Stomach smooth muscle (tissue), 2 donors: ENCODE measurements around the gene TSPYL1.
"Not testable (repeated sequence)": the region's sequence is repeated elsewhere in the genome, so short reads cannot be mapped to it uniquely, and the experiment has no call there.

ENCODE experiments used
- H3K27ac ChIP-seq: one replicate; pipeline ENCODE4 v1.7.0; 2013; ENCODE audit warnings: mild to moderate bottlenecking, low read length, inconsistent platforms
- H3K27me3 ChIP-seq, 2 donors: one replicate each; pipeline ENCODE4 v1.7.0; 2013; ENCODE audit warnings: low read length in 2 of 2; ENCODE audit not compliant: insufficient read depth in 2 of 2, control insufficient read depth in 1 of 2
- H3K36me3 ChIP-seq, 2 donors: one replicate each; pipeline ENCODE4 v1.7.0; 2013; ENCODE audit warnings: low read length in 2 of 2; ENCODE audit not compliant: control insufficient read depth in 2 of 2, insufficient read depth in 2 of 2
- H3K4me1 ChIP-seq: one replicate; pipeline ENCODE4 v1.7.0; 2013; ENCODE audit warnings: low read length; ENCODE audit not compliant: control insufficient read depth, insufficient read depth
- H3K4me3 ChIP-seq, 2 donors: one replicate each; pipeline ENCODE4 v1.7.0; 2013; ENCODE audit warnings: low read length in 2 of 2
- H3K9ac ChIP-seq, 2 donors: one replicate each; pipeline ENCODE4 v1.7.0; 2013; ENCODE audit warnings: low read length in 2 of 2, mild to moderate bottlenecking in 1 of 2
- H3K9me3 ChIP-seq, 2 donors: one replicate each; pipeline ENCODE4 v1.7.0; 2013; ENCODE audit warnings: low read length in 2 of 2; ENCODE audit not compliant: control insufficient read depth in 2 of 2
- donor health status: healthy.
- donor health status: Pancreatic carcinoma.

TSPYL1 gene

GRCh38 chr6:116279232-116280160 lies at the start of gene TSPYL1:
Gene TSPYL1, minus strand, starts transcription at chr6:116279930. Its CDS starts 100 bp downstream, at chr6:116279830.
- H3K27ac ChIP-seq, result peak within 1 kb of the TSS; percentile 99
- H3K27me3 ChIP-seq, result no peaks in the 10 kb centered on the region
- H3K4me3 ChIP-seq, result peak within 1 kb of the TSS; percentile 72 to 97
- no peaks in the 10 kb centered on the region for H3K9me3 ChIP-seq
- peaks cover 2 to 5% of the 10 kb centered on the region in 2 donors for H3K36me3 ChIP-seq
- H3K9ac ChIP-seq, result peak within 1 kb of the TSS; percentile 99
- H3K4me1 ChIP-seq, result peaks cover 8% of the 10 kb centered on the region

- Histone ChIP-seq H3K27me3 (no peaks in the 10 kb centered on the region), H3K27ac (no peak overlapping the region), H3K9ac (no peak overlapping the region), H3K36me3 (no peaks in the 10 kb centered on the region), H3K4me3 (no peak overlapping the region), H3K9me3 (no peaks in the 10 kb centered on the region), H3K4me1 (no peaks in the 10 kb centered on the region)
Observed at GRCh38 chr6:116329156-116329555, 49.4 kb upstream of the TSPYL1 start.

- H3K27ac ChIP-seq, result no peak overlapping the region
- no peaks in the 10 kb centered on the region for H3K36me3 ChIP-seq
- H3K4me3 ChIP-seq, result no peak overlapping the region
- no peak overlapping the region for H3K9ac ChIP-seq
- H3K4me1 ChIP-seq, result no peaks in the 10 kb centered on the region
- no peaks in the 10 kb centered on the region for H3K9me3 ChIP-seq
- H3K27me3 ChIP-seq, result no peaks in the 10 kb centered on the region
Observed at GRCh38 chr6:116328528-116328903, 48.8 kb upstream of the TSPYL1 start.

- Histone ChIP-seq H3K4me3 (no peak overlapping the region), H3K27me3 (no peaks in the 10 kb centered on the region), H3K4me1 (no peaks in the 10 kb centered on the region), H3K36me3 (no peaks in the 10 kb centered on the region), H3K9ac (no peak overlapping the region), H3K9me3 (no peaks in the 10 kb centered on the region), H3K27ac (no peak overlapping the region)
Observed at GRCh38 chr6:116327803-116328527, 48.2 kb upstream of the TSPYL1 start.

GRCh38 chr6:116326996-116327395 lies 47.3 kb upstream of the TSPYL1 start:
- no peak overlapping the region for H3K9ac ChIP-seq
- no peak overlapping the region for H3K4me3 ChIP-seq
- H3K36me3 ChIP-seq, result no peaks in the 10 kb centered on the region
- no peak overlapping the region for H3K27ac ChIP-seq
- no peaks in the 10 kb centered on the region for H3K27me3 ChIP-seq
- no peaks in the 10 kb centered on the region for H3K4me1 ChIP-seq
- no peaks in the 10 kb centered on the region for H3K9me3 ChIP-seq

GRCh38 chr6:116326181-116326671 lies 46.5 kb upstream of the TSPYL1 start:
- H3K9ac ChIP-seq, result no peak overlapping the region
- no peak overlapping the region for H3K27ac ChIP-seq
- H3K4me3 ChIP-seq, result no peak overlapping the region
- H3K9me3 ChIP-seq, result no peaks in the 10 kb centered on the region
- H3K27me3 ChIP-seq, result no peaks in the 10 kb centered on the region
- H3K36me3 ChIP-seq, result no peaks in the 10 kb centered on the region
- H3K4me1 ChIP-seq, result no peaks in the 10 kb centered on the region

GRCh38 chr6:116325634-116326132 lies 46.0 kb upstream of the TSPYL1 start:
- not testable (repeated sequence) for H3K4me1 ChIP-seq, H3K4me3 ChIP-seq, H3K9ac ChIP-seq, H3K9me3 ChIP-seq, H3K36me3 ChIP-seq, H3K27me3 ChIP-seq, H3K27ac ChIP-seq

GRCh38 chr6:116323863-116324262 lies 44.1 kb upstream of the TSPYL1 start:
- Histone ChIP-seq H3K36me3 (no peaks in the 10 kb centered on the region), H3K9ac (no peak overlapping the region), H3K27ac (no peak overlapping the region), H3K27me3 (no peaks in the 10 kb centered on the region), H3K9me3 (no peaks in the 10 kb centered on the region), H3K4me1 (no peaks in the 10 kb centered on the region), H3K4me3 (no peak overlapping the region)

- not testable (repeated sequence) for H3K4me3 ChIP-seq, H3K36me3 ChIP-seq, H3K9me3 ChIP-seq, H3K27me3 ChIP-seq, H3K4me1 ChIP-seq, H3K9ac ChIP-seq, H3K27ac ChIP-seq
Observed at GRCh38 chr6:116321933-116322332, 42.2 kb upstream of the TSPYL1 start.

- H3K4me1 ChIP-seq, result no peaks in the 10 kb centered on the region
- H3K9ac ChIP-seq, result no peak overlapping the region
- H3K36me3 ChIP-seq, result no peaks in the 10 kb centered on the region
- no peak overlapping the region for H3K4me3 ChIP-seq
- H3K9me3 ChIP-seq, result no peaks in the 10 kb centered on the region
- no peaks in the 10 kb centered on the region for H3K27me3 ChIP-seq
- no peak overlapping the region for H3K27ac ChIP-seq
Observed at GRCh38 chr6:116316772-116317467, 37.2 kb upstream of the TSPYL1 start.
